ENCODE measurements around the gene UQCC2.

- TF ChIP-seq POLR2AphosphoS5 (IDR thresholded peaks at IDR 0.05; ENCODE audit: low read depth, low read length) (no peak), POLR2A (IDR thresholded peaks at IDR 0.05; ENCODE audit: low read depth, low read length) (no peak), TAF1 (IDR thresholded peaks at IDR 0.05; ENCODE audit: borderline replicate concordance, low read depth, low read length) (no peak)
Observed at GRCh38 chr6:33670086-33670660, 41.3 kb downstream of the UQCC2 start.
